GM18867 (cell line): ENCODE results near the gene TRAF6.
"Not testable (repeated sequence)": the region's sequence is repeated elsewhere in the genome, so short reads cannot be mapped to it uniquely, and the experiment has no call there.

Experiments
- ATAC-seq: cut with Tn5 transposase; IDR thresholded peaks from one replicate; pipeline ENCODE4 v1.9.1; 2021; ENCODE audit warnings: mild to moderate bottlenecking, moderate library complexity; ENCODE audit not compliant: unreplicated experiment

The TRAF6 gene

GRCh38 chr11:36498721-36499120 is 11.4 kb downstream of the TRAF6 start:
- ATAC-seq, result no peak

GRCh38 chr11:36493332-36493731 is 16.7 kb downstream of the TRAF6 start:
- ATAC-seq, result no peak

DNA sequence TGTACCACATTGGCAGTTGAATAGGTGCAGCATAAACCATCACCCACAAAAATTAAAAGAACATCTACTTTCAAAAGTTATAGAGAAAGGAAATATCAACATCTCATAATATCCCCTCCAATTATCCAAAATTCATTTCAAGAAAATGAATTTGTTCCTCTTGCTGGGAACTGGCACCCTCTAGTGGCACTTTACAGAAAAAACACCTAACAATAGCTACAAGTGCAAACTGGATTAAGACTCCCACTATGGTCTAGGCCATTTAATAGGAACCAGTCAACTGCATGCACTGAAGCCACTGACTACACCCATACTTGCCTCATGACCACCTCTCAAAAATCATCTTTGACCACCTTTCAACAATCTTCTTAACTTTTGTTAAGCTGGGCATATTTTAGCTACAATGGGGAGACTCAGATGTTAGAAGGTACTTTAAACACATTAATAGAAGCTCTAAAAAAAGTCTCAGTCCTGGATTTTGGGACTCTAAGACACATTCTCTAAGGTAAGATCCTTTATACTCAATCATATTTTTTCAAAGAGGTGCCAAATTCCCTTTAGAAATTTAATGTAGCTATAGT is 17.3 kb downstream of the TRAF6 start:
- ATAC-seq, result peak; percentile 62

- ATAC-seq, result no peak
Observed at GRCh38 chr11:36490026-36490806, 19.9 kb downstream of the TRAF6 start.

GRCh38 chr11:36488096-36488495 is 22.0 kb downstream of the TRAF6 start:
- no peak for ATAC-seq

- ATAC-seq, result no peak
Observed at GRCh38 chr11:36487619-36488018, 22.5 kb downstream of the TRAF6 start.

DNA sequence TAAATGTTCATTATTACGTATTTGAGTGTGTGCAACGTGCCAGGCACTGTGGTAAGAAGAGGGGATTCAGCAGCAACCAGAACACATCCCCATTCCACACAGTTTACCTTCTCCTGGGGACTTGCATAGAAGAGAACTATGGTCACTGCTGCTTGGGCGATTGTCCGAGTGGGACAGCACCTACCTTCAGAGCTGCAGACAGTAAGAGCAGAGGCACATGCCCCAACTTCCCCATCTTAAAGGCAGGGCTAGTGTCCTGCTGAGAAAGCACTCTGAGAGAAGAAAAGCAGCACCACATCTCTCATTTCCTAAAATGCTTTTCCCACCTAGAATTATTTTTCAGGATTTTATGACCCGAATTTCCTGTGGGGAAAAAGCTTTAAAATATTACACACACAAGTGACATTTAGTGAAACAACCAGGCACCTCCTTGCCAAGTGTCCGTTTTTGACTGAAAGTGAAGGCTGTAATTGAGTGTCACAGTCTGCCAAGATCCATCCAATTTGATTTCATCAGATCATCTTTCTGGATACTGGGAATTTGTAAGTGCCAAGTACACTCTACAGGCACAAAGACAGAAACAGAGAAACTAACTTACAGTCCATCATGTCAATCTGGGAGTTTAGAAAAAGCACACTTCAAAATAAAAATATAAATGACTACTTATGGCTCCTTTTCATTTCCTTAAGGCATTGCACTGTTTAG is 24.6 kb downstream of the TRAF6 start:
- ATAC-seq, result no peak

DNA sequence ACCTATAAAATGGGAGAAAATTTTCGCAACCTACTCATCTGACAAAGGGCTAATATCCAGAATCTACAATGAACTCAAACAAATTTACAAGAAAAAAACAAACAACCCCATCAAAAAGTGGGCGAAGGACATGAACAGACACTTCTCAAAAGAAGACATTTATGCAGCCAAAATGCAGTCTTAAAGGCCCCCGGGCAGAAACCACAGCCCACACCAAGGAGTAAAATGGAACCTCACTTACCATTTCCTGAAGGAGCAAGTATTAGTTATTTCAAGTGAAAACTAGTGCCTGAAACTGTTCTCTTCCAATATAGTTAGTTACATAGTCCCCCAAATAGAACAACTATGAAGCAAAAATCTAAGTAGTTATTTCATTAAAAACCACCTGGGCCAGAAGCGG is 27.0 kb downstream of the TRAF6 start:
- ATAC-seq, result not testable (repeated sequence)

GRCh38 chr11:36480833-36481232 is 29.2 kb downstream of the TRAF6 start:
- no peak for ATAC-seq

DNA sequence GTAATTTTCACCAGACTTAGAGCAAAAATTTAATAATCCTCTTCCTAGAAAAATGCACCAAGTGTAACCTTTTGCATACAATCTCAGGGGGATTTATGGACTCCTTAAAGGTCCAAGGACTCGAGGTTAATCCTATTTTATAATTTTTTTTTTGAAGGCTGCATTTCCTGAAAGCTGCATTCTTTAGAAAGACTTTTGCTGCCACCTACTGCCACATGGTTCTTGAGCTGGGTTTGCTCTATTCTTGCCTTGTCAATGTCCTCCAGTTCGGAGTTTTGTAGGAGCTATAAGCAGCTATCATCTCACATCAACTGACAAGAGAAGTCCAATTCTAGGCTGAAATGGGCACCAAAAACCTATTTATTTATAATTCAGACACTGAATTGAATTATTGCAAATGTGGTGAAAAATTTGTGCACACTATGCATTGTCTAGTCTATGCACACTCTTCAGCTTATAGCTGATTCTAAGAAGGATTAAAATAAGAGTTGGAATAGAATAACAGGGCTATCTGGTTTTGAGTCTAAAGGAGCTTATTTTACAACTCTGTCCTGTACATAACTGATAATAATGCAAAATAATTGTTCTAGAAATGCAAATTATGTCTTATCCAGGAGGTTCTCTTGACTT is 31.3 kb downstream of the TRAF6 start:
- no peak for ATAC-seq

GRCh38 chr11:36475192-36475591 is 34.9 kb downstream of the TRAF6 start:
- ATAC-seq, result no peak

DNA sequence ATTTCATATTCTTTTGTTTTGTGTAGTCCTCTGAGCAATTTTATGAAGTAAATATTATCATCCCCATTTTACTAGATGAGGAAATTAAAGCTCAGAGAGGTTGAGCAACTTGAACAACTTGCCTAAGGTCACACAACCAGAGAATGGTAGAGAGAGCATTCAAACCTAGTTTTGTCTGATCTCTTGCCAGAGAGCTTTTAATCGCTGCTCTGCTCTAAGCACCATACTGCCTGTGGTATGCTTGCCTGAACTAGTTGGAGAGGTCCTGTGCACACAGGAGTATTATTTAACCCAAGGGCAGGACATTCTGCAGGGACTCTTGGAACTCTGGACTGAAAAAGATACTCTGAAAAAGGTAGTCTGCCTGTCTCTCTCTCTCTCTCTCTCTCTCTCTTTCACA is 38.5 kb downstream of the TRAF6 start:
- ATAC-seq, result no peak

GRCh38 chr11:36469881-36470802 is 39.9 kb downstream of the TRAF6 start:
- ATAC-seq, result no peak

GRCh38 chr11:36469063-36469462 is 41.0 kb downstream of the TRAF6 start:
- ATAC-seq, result no peak

DNA sequence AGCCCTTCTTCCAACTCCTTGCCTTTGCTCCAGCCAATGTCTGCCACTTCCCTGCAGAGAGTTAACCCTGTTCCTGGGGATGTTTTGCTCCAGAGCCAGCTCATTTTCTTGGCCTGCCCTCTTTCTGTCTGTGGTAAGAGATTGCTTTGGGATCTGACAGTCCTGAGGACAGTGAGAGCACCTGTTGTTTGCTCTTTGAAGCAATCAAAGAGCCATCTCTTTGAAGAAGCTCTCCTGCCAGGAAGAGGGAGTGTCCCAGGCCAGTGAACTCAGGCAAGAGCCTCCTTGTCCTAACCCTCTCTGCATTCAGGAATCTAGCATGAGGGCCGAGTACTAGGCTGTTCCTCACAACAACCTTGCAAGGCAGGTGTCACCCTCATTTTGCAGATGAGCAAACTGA is 42.2 kb downstream of the TRAF6 start:
- ATAC-seq, result no peak

- no peak for ATAC-seq
Observed at GRCh38 chr11:36467012-36467411, 43.1 kb downstream of the TRAF6 start.

GRCh38 chr11:36465449-36466163 is 44.5 kb downstream of the TRAF6 start:
- ATAC-seq, result no peak

- no peak for ATAC-seq
Observed at GRCh38 chr11:36464720-36465119, 45.4 kb downstream of the TRAF6 start.

DNA sequence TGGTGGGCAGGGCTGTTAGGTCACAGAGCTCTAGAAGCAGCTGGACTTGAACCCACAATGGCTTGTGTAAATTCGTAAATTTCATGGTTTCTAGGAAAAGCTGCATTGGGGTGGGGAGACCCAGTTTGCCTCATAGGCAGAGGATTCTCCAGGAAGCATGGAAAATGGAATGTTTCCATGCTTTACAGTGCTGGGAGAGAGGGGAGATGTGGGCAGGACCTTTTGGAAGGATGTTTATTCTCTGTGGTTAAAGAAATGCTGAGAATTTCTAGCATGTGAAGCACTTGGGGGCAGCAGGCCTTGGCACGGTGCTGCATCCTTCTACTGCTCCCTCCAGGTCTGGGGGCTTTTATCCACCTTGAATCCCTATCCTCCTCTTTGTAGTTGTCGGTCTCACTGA is 46.3 kb downstream of the TRAF6 start:
- no peak for ATAC-seq

DNA sequence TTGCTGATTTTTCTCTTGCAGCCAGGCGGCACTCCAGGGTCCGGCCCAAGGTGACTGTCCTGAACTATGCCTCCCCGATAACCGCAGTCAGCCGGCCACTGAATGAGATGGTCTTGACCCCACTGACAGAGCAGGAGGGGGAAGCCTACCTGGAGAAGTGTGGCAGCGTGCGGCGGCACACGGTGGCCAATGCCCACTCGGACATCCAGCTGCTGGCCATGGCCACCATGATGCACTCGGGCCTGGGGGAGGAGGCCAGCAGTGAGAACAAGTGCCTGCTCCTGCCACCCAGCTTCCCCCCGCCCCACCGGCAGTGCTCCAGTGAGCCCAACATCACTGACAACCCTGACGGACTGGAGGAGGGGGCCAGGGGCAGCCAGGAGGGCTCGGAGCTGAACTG is 47.8 kb downstream of the TRAF6 start:
- no peak for ATAC-seq
